KOPT-K1 (cell line): ENCODE results near the gene MSI2.
A peak's percentile ranks its signal among the peaks of the same experiment; 100 is the strongest.

ENCODE experiments used
- H3K27ac ChIP-seq: fragments of 200-600 bp; sonication (generic); 2 replicates; pipeline ENCODE4 v1.5.1; 2016; ENCODE audit warnings: antibody characterized with exemption, mild to moderate bottlenecking, low read depth, low read length; ENCODE audit not compliant: poor library complexity, severe bottlenecking
- H3K36me3 ChIP-seq: fragments of 200-600 bp; sonication (generic); 2 replicates; pipeline ENCODE4 v1.5.1; 2017; ENCODE audit warnings: antibody characterized with exemption, mild to moderate bottlenecking, low read length, moderate library complexity; ENCODE audit not compliant: insufficient read depth
- H3K9me3 ChIP-seq: fragments of 200-600 bp; sonication (generic); 2 replicates; pipeline ENCODE4 v1.5.1; 2017; ENCODE audit warnings: antibody characterized with exemption, low read length, mild to moderate bottlenecking; ENCODE audit not compliant: insufficient read depth, poor library complexity, severe bottlenecking

Gene MSI2

DNA sequence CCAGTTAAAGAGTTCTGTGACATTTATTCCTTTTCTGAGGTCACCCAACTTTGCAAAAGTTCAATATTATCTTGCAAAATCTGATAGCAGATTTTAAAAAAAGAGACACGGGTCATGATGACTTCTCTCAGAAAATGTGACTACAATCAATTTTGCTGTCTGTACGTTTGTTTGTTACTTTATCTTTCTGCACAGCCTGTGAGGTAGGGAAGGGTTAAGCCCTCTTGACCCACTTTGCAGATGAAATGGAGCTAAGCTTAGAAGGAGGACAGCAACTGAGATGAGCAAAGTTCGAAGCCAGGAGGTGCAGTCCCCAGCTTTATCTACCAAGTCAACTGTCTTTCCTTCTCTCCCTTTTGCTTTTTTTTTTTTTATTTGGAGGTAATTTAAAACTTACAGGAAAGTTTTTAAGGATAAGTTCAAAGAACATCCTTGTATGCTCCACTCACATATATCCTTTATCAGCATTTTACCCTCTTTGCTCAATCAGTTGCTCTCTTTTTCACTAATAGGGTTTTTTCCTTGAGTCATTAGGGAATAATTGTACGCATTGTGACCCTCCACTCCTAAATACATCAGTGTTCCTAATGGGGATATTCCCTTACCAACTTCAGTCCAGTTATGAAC, 86.8 kb downstream of the MSI2 start:
- Histone ChIP-seq H3K36me3 (peaks cover 88% of the 10 kb centered on the region), H3K27ac (no peak overlapping the region), H3K9me3 (no peaks in the 10 kb centered on the region)

DNA sequence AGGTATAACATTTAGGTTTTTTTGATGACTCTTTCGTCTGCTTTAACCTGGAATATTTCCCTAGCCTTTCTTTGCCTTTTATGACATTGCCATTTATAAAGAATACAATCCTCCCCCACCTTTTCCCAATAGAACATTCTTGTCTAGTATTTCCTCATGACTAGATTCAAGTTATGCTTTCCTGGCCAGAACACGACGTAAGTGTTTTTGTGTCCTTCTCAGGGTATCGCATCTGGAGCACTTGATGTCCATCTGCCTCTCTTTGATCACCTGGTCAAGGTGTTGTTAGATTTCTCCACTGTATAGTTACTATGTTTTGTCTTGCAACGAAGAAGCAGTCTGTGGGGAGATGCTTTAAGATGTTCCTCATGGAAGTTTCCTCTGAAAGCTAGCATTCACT, 87.4 kb downstream of the MSI2 start:
- H3K9me3 ChIP-seq = no peaks in the 10 kb centered on the region
- H3K36me3 ChIP-seq = peaks cover 94% of the 10 kb centered on the region
- no peak overlapping the region for H3K27ac ChIP-seq

DNA sequence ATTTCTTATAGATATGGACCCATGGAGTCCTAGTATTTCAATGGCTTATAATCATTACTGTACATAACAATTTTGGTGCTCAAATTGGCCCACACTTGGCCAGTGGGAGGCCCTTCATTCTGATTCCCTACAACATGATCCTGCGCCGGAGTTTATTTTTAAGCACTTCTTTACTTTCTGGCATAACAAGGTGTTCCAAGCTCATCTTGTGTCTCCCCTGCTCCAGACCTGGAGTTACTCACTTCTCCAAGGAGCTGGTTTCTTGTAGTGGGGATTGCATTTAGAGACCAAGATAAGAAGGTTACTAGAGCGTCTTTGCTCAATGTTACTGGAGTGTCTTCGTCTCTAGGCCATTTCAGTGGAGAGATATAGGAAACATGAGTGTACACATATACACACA, 87.9 kb downstream of the MSI2 start:
- Histone ChIP-seq H3K36me3 (peaks cover 94% of the 10 kb centered on the region), H3K9me3 (no peaks in the 10 kb centered on the region), H3K27ac (no peak overlapping the region)

DNA sequence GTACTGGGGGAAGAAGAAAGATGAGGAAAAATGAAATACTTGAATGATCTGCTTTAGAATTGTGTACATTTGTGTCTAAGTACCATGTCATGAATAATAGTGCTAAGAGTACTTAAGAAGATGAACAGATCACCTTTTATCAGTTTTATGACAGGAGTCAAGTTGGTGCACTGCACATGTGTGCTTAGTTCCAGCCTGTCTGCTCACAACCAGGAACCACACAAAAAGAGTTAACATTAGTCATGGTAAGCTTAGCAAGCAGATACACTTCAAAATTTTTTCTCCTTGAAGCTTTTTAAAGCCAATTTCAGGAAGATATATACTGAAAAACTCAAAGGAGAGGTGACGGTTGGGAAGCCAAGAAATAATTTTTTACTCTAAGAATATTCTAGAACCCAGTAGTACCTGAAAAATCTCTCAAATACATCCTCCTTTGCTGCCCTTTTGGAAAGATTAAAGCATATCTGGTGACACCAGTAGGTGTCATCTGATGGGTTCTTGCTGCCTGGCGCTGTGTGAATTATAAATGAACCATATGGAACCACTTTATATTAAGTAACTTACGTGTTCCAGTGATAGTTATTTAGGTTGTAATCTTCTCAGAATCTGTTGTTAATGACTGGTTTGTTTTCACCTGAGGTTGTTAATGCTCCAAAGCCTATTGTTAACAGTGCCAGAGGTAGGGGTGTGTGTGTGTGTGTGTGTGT, 93.4 kb downstream of the MSI2 start:
- Histone ChIP-seq H3K27ac (no peak overlapping the region), H3K9me3 (no peaks in the 10 kb centered on the region), H3K36me3 (peaks cover 80% of the 10 kb centered on the region)

DNA sequence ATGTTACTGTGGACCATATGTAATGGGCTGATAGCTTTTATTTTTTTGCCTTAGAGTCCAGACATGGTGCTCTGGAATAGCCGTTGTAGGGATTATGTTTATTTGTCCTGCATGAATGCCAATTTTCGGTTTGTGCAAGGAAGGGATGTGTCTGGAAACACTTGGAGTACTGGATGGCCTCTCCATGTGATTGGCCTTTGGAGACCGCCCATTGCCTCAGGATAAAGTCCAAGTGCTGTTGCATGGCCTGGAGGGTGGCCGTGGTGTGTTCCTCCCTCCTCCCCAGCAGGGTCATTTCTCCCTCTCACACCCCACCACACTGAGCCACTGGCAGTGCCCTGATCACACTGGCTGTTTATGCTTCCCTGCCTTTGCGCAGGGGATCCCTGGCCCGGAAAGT, 93.9 kb downstream of the MSI2 start:
- Histone ChIP-seq H3K27ac (no peak overlapping the region), H3K9me3 (no peaks in the 10 kb centered on the region), H3K36me3 (peaks cover 80% of the 10 kb centered on the region)

DNA sequence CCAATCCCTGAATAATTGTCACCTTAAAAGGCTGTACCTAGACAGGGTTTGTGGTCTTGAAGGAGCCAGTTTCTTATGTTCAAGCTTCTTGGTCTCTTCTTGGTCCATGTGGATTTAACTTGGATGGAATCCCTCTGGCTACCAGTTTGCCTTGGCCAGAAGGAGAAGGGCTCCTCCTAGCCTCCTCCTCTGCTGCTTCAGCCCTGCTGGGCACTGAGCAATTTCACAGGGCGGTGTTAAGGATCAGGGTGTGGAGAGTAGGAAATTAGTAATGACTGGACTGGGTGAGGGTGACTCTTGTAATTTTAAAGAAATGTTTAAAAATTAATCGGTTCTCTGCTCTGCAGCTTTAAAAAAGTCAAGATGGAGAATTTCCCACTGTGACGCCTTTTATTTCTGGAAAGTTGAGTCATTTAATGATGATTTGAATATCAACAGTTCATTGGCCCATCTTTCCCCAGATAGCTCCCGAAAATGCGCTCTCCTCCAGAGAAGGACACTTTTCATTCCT, 96.4 kb downstream of the MSI2 start:
- peaks cover 57% of the 10 kb centered on the region for H3K36me3 ChIP-seq
- H3K9me3 ChIP-seq = no peaks in the 10 kb centered on the region
- peak overlapping the region; percentile 95 for H3K27ac ChIP-seq

DNA sequence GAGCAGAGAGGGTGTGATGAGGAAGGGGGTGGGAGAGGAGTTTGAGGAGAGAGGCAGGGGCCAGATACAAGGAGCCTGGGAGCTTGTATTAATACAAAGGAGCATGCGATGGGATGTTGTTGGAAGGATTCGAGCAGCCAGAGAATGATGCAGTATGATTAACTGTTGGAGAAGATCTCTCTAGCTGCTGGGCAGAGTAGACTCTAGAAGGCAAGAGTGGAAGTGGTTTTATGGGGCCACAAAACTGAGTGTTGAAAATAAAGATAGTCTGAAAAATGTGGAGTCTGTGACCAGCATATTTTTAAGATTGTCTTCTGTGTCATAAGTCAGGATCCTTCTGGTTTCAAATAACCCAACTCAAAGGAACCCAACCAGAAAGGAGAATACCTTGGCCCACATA, 98.3 kb downstream of the MSI2 start:
- Histone ChIP-seq H3K9me3 (no peaks in the 10 kb centered on the region), H3K27ac (peak overlapping the region; percentile 95), H3K36me3 (peaks cover 37% of the 10 kb centered on the region)

DNA sequence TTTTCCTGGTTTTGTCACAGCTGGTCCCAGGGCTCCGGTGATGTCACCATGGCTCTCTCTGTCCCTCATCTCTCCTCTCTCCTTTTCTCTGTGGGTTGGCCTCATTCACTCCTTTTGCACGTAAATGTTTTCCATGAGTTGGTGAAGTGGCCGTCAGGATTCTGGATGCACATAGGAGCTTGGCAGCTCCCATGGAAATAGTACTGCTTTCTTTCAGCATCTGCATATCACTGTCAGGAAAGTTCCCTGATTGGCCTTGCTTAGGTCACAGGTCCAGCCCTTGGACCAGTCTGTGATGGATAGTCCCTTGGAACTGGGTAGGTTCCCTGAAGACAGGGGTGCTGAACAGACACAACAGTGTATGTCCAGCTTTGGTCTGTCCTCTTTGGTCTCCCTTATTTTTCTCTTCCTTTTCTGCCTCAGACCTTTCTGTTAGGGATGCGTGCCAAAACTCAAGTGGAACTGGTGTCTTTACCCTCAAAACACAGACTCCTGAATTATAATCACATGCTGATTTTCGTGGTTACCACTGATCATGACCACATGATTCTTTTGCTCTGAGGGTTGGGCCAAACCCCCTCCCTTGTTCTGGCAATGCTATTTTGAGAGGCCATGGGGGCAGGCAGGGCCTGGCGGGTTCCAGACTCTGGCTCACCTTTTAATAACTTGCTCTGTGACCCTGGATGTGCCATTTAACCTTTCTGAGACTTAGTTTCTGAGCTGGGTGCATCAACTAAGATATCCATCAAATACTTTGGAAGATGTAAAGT, 99.0 kb downstream of the MSI2 start:
- Histone ChIP-seq H3K9me3 (no peaks in the 10 kb centered on the region), H3K36me3 (peaks cover 31% of the 10 kb centered on the region), H3K27ac (peak overlapping the region; percentile 95)

DNA sequence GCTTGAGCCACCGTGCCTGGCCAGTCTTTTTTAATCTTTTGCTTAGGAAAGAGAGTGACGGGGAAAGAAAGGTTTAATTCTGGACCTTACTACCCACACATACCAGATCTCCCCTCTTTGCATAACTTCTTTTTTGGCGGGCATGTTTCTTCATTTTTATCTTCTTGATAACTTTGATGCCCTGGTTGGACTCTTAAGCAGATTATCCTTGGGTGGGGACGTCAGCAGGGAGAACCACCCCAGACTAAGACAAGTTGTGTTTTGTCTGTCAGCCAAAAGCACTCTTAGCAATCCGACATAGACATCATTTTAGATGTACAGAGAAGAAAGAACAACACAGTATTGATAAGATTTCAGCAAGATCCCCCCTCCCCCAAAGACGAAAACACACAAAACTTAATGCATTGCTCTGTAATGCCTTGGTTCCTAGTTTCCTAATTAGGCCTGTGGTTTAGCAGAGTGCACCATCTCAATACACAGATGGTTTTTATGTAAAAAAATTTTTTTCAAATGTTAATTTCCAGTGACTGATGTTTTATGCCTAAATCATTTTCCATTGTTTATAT, 99.9 kb downstream of the MSI2 start:
- H3K36me3 ChIP-seq = peaks cover 21% of the 10 kb centered on the region
- peak overlapping the region; percentile 95 for H3K27ac ChIP-seq
- no peaks in the 10 kb centered on the region for H3K9me3 ChIP-seq

DNA sequence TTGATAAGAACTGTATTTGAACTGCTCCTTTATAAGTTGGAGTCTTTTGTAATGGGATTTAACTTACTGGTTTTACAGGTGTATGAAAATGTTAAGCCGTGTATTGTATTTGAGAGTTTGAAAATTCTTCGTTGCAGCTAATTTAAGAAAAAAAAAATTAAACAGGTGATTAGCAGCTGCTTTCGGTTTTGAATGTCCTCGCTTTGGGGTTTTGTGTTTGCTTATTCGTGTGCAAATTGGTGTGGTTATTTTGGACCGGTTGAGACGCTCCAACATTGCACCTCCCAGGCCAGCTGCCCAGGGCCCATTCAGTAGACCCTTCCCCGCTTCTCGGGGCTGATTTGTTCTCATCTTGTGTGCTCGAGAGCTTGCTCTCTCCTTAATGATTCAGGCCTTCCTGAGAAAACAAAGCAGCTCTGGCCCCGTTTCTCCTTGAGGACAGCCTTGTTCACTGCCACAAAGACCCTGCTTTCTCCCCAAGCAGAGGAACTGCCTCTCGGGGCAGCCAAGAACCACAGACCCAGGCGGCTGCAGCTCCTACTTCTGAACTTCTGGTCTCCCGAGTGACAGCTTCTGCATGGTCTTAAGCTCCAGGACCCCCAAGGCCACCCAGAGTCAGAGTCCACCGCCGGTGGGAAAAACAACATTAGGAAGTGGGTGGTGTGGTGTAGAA, 100.5 kb downstream of the MSI2 start:
- H3K9me3 ChIP-seq = no peaks in the 10 kb centered on the region
- peaks cover 20% of the 10 kb centered on the region for H3K36me3 ChIP-seq
- H3K27ac ChIP-seq = peak overlapping the region; percentile 95

DNA sequence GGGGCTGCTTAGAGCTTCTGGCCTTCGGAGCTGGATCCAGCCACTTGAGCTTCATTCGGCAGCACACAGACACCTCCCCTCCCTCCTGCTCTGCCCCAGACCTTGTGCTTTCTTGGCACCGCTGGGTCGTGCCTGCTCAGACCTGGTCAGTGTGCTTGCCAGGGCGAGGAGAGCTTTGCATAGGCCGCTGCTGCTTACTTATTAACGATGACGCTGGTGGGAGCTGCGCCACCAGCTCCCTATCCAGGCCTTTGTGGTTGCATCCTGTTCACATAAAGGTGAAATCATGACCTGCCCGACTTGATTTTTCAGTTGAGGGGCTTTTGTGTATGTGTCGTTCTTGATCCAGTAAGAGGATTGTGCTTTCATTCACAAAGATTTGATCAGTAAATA, 101.1 kb downstream of the MSI2 start:
- peaks cover 20% of the 10 kb centered on the region for H3K36me3 ChIP-seq
- H3K9me3 ChIP-seq = no peaks in the 10 kb centered on the region
- H3K27ac ChIP-seq = peak overlapping the region; percentile 95

DNA sequence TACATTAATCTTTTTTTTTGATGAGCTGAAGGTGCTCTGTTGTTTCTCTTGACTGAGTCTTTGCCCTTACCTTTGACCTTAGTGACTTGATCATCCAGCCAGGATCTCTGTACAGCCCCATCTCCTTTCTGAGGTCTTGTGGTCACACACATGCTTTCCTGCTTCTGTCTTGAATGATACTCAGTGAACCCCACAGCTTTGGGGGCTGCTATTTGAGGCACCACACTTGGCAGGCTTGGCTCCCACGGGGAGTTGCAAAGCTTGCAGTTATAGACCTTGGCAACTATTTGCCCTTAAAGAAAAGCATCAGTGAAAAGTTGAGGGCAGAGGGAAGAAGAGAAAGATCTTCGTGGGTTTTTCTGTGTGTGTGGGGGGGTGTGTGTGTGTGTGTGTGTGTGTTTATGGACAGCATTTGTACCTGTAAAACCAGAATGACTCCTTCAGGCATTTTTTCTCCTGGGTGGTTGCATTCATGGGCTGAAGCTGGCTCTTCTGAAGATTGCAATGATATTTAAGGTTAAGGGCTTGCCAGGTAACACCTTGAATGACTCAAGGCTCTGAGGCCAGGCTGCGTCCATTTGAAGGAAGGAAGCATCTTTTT, 101.6 kb downstream of the MSI2 start:
- Histone ChIP-seq H3K9me3 (no peaks in the 10 kb centered on the region), H3K36me3 (peaks cover 18% of the 10 kb centered on the region), H3K27ac (peak overlapping the region; percentile 95)

DNA sequence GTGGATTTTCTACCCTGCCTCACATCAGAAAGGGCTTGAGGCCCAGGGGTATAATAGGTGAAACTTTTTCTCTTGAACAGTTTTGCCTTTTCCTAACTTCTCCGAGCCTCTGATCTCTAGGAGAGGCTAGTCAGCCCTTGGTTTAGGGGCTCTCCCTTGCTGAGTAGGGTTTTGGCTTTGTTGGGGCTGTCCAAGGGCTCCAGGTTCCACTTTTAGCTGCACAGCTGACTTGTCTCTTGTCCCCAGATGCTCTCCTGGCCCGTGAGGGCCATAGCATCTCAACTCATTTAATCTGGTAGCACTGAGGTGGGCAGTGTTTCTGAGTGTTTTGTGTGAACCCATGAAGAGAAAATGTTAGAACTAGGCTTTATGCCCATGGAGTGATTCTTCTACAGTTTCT, 103.9 kb downstream of the MSI2 start:
- Histone ChIP-seq H3K9me3 (no peaks in the 10 kb centered on the region), H3K36me3 (peaks cover 25% of the 10 kb centered on the region), H3K27ac (peak overlapping the region; percentile 47)

DNA sequence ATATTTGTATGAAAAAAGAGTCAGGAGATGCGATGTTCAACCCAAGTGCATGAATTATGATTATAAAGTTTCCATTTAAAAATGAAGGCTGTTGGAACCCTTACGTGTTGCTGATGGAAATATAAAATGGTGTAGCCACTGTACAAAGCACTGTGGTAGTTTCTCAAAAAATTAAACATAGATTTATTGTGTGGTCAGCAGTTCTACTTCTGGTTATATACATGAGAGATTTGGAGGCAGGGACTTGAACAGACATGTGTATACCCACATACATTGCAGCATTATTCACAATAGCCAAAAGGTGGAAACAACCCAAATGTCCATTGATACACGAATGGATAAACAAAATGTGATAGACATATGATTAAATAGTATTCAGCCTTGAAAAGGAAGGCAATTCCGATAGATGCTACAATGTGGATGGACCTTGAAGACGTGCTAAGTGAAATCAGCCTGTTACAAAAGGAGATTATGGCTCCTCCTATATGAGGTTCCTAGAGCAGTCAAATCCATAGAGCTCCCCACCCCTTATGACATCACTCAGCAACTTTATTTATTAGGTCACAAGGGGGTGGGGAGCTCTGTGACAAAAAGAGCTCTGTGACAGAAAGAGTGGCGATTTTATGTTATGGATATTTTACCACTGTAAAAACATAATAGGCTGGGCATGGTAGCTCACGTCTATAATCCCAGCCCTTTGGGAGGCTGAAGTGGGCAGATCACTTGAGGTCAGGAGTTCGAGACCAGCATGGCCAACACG, 106.7 kb downstream of the MSI2 start:
- peaks cover 39% of the 10 kb centered on the region for H3K36me3 ChIP-seq

More for the DNA sequence above, 106.7 kb downstream of the MSI2 start:
- peak overlapping the region; percentile 72 for H3K27ac ChIP-seq
- no peaks in the 10 kb centered on the region for H3K9me3 ChIP-seq
